ENCODE data around the gene RAC2.

- TF ChIP-seq, protein P1, sequence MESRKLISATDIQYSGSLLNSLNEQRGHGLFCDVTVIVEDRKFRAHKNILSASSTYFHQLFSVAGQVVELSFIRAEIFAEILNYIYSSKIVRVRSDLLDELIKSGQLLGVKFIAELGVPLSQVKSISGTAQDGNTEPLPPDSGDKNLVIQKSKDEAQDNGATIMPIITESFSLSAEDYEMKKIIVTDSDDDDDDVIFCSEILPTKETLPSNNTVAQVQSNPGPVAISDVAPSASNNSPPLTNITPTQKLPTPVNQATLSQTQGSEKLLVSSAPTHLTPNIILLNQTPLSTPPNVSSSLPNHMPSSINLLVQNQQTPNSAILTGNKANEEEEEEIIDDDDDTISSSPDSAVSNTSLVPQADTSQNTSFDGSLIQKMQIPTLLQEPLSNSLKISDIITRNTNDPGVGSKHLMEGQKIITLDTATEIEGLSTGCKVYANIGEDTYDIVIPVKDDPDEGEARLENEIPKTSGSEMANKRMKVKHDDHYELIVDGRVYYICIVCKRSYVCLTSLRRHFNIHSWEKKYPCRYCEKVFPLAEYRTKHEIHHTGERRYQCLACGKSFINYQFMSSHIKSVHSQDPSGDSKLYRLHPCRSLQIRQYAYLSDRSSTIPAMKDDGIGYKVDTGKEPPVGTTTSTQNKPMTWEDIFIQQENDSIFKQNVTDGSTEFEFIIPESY (CRISPR knock-in tag; IDR thresholded peaks at IDR 0.05): no peak
- TF ChIP-seq SAFB (IDR thresholded peaks at IDR 0.05; ENCODE audit: borderline replicate concordance, low read depth, low read length) (no peak), RBBP5 (IDR thresholded peaks at IDR 0.05; ENCODE audit: borderline replicate concordance, insufficient read depth, low read length, poor library complexity, severe bottlenecking) (no peak), NONO (IDR thresholded peaks at IDR 0.05; ENCODE audit: low read depth in 2 of 2, low read length in 1 of 2) (no peak), RBM15 (IDR thresholded peaks at IDR 0.05; ENCODE audit: insufficient read depth, low read length) (no peak), MCM5 (IDR thresholded peaks at IDR 0.05; ENCODE audit: low read depth) (no peak), ZNF639 (CRISPR knock-in tag; conservative IDR thresholded peaks at IDR 0.05 in 1 of 2, IDR thresholded peaks at IDR 0.05 in 1 of 2) (no peak), RBM25 (IDR thresholded peaks at IDR 0.05; ENCODE audit: low read depth, low read length, severe bottlenecking) (no peak), KLF16 (IDR thresholded peaks at IDR 0.05) (no peak), ZNF324 (CRISPR knock-in tag; IDR thresholded peaks at IDR 0.05) (no peak)
- TF ChIP-seq, protein P2, sequence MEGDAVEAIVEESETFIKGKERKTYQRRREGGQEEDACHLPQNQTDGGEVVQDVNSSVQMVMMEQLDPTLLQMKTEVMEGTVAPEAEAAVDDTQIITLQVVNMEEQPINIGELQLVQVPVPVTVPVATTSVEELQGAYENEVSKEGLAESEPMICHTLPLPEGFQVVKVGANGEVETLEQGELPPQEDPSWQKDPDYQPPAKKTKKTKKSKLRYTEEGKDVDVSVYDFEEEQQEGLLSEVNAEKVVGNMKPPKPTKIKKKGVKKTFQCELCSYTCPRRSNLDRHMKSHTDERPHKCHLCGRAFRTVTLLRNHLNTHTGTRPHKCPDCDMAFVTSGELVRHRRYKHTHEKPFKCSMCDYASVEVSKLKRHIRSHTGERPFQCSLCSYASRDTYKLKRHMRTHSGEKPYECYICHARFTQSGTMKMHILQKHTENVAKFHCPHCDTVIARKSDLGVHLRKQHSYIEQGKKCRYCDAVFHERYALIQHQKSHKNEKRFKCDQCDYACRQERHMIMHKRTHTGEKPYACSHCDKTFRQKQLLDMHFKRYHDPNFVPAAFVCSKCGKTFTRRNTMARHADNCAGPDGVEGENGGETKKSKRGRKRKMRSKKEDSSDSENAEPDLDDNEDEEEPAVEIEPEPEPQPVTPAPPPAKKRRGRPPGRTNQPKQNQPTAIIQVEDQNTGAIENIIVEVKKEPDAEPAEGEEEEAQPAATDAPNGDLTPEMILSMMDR (IDR thresholded peaks at IDR 0.05 in 2 of 3, conservative IDR thresholded peaks at IDR 0.05 in 1 of 3; ENCODE audit: insufficient read depth in 2 of 3, low read depth in 1 of 3, low read length in 3 of 3): no peak
Measured at GRCh38 chr22:37184380-37184755, 59.7 kb downstream of the RAC2 start.

All from K562 (cell line).